ENCODE measurements around the gene JAZF1.

DNA sequence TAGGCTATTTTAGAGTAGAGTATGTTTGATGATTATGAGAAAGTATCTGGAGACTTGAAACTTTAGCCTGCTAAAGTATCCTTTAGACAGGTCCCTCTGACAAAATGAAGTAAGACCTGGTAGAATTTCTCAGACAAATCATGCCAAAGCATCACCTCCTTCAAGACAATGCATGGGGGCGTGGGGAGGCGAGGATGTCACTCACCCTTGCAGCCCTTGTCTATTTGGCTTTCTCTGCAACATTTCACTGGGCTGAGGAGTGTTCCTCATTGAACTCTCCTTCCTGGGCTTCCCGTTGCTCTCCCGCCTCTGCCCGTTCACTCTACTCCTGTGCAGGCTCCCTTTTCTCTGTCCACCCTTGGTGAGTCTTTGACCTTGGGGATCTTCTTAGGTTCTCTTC, 98.5 kb downstream of the JAZF1 start:
- TF ChIP-seq, protein P1, sequence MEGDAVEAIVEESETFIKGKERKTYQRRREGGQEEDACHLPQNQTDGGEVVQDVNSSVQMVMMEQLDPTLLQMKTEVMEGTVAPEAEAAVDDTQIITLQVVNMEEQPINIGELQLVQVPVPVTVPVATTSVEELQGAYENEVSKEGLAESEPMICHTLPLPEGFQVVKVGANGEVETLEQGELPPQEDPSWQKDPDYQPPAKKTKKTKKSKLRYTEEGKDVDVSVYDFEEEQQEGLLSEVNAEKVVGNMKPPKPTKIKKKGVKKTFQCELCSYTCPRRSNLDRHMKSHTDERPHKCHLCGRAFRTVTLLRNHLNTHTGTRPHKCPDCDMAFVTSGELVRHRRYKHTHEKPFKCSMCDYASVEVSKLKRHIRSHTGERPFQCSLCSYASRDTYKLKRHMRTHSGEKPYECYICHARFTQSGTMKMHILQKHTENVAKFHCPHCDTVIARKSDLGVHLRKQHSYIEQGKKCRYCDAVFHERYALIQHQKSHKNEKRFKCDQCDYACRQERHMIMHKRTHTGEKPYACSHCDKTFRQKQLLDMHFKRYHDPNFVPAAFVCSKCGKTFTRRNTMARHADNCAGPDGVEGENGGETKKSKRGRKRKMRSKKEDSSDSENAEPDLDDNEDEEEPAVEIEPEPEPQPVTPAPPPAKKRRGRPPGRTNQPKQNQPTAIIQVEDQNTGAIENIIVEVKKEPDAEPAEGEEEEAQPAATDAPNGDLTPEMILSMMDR (conservative IDR thresholded peaks at IDR 0.05 in 1 of 2, IDR thresholded peaks at IDR 0.05 in 1 of 2; ENCODE audit: extremely low read depth in 1 of 2, insufficient read depth in 1 of 2, low read depth in 1 of 2, low read length in 2 of 2): no peak
- no peak for TF ChIP-seq EZH2 (IDR thresholded peaks at IDR 0.05; ENCODE audit: borderline replicate concordance, low read length)

All from mammary epithelial cell (primary cell).